CD4-positive, alpha-beta T cell treated with Interleukin-4 for 1 hour (primary cell): ENCODE data around the gene C3.
"Not testable (repeated sequence)": the region's sequence is repeated elsewhere in the genome, so short reads cannot be mapped to it uniquely, and the experiment has no call there.

Experiments
- DNase-seq, 2 donors: peaks; one replicate each; pipeline ENCODE4 v3.0.0-alpha.2; 2020 to 2022

C3 gene

GRCh38 chr19:6712231-6712630, 8.2 kb downstream of the C3 start:
- DNase-seq = no peak

GRCh38 chr19:6711605-6712004, 8.8 kb downstream of the C3 start:
- DNase-seq = no peak

- no peak for DNase-seq
Observed at GRCh38 chr19:6711078-6711361, 9.4 kb downstream of the C3 start.

- DNase-seq = peak in 1 of 2 donors; percentile 18
Observed at GRCh38 chr19:6710273-6711077, 10.0 kb downstream of the C3 start.

- DNase-seq = no peak
Observed at GRCh38 chr19:6709549-6709948, 10.9 kb downstream of the C3 start.

- not testable (repeated sequence) for DNase-seq
Observed at GRCh38 chr19:6708913-6709312, 11.5 kb downstream of the C3 start.

GRCh38 chr19:6708346-6708745, 12.1 kb downstream of the C3 start:
- no peak for DNase-seq

- no peak for DNase-seq
Observed at GRCh38 chr19:6707658-6708018, 12.8 kb downstream of the C3 start.

- no peak for DNase-seq
Observed at GRCh38 chr19:6707011-6707657, 13.3 kb downstream of the C3 start.

- DNase-seq = no peak
Observed at GRCh38 chr19:6706633-6706958, 13.9 kb downstream of the C3 start.

- DNase-seq = no peak
Observed at GRCh38 chr19:6705931-6706632, 14.4 kb downstream of the C3 start.

- DNase-seq = no peak
Observed at GRCh38 chr19:6700586-6701316, 19.7 kb downstream of the C3 start.

- no peak for DNase-seq
Observed at GRCh38 chr19:6699935-6700334, 20.5 kb downstream of the C3 start.

- no peak for DNase-seq
Observed at GRCh38 chr19:6697291-6697690, 23.2 kb downstream of the C3 start.

- no peak for DNase-seq
Observed at GRCh38 chr19:6696239-6696820, 24.1 kb downstream of the C3 start.

- no peak for DNase-seq
Observed at GRCh38 chr19:6694147-6694815, 26.2 kb downstream of the C3 start.

- no peak for DNase-seq
Observed at GRCh38 chr19:6693681-6694080, 26.8 kb downstream of the C3 start.

- DNase-seq = no peak
Observed at GRCh38 chr19:6693056-6693471, 27.4 kb downstream of the C3 start.

- DNase-seq = no peak
Observed at GRCh38 chr19:6692027-6692426, 28.4 kb downstream of the C3 start.

- no peak for DNase-seq
Observed at GRCh38 chr19:6691342-6691741, 29.1 kb downstream of the C3 start.

- DNase-seq = no peak
Observed at GRCh38 chr19:6690160-6690885, 30.1 kb downstream of the C3 start.

- no peak for DNase-seq
Observed at GRCh38 chr19:6687114-6687513, 33.3 kb downstream of the C3 start.
